Prostate gland (tissue), 2 donors: ENCODE data around the gene NLRP1. TPM values are rescaled to one million over a fixed set of nuclear protein-coding genes. Genes with fewer than 3 reads are reported as not detected.
A peak's percentile ranks its signal among the peaks of the same experiment; 100 is the strongest.

ENCODE experiments used
- DNase-seq: peaks from one replicate; pipeline ENCODE4 v3.0.0-alpha.2; 2019; ENCODE audit warnings: low spot score
- H3K27ac ChIP-seq, 2 donors: fragments of 200-600 bp; sonication (generic); 2 replicates each; pipeline ENCODE4 v1.5.1; 2017 to 2019
- H3K27me3 ChIP-seq: fragments of 200-600 bp; sonication (generic); replicated peaks from 2 replicates; pipeline ENCODE4 v1.5.1; 2019; ENCODE audit not compliant: insufficient read depth
- H3K36me3 ChIP-seq, 2 donors: fragments of 200-600 bp; sonication (generic); 1 replicate in 1 of 2; 2 replicates in 1 of 2; pipeline versions ENCODE4 v1.5.1 to v1.8.1; 2017 to 2019
- H3K4me1 ChIP-seq: fragments of 200-600 bp; sonication (generic); replicated peaks from 2 replicates; pipeline ENCODE4 v1.5.1; 2019
- H3K4me3 ChIP-seq, 2 donors: fragments of 200-600 bp; sonication (generic); 2 replicates each; pipeline ENCODE4 v1.5.1; 2017 to 2019
- H3K9me3 ChIP-seq: fragments of 200-600 bp; sonication (generic); 2 replicates; pipeline ENCODE4 v1.5.1; 2017
- POLR2A ChIP-seq: fragments of 450-650 bp; IDR thresholded peaks from one replicate; pipeline ENCODE4 v1.6.1; 2016; ENCODE audit warnings: antibody characterized with exemption, mild to moderate bottlenecking
- POLR2AphosphoS5 ChIP-seq: sonication (generic); formaldehyde crosslinking; IDR thresholded peaks from one replicate; pipeline ENCODE4 v1.6.1; 2017; ENCODE audit warnings: antibody characterized with exemption
- WGBS: methylation state at CpG from one replicate; pipeline ENCODE4 v1.1.5; 2018; 5-methylcytosine and 5-hydroxymethylcytosine counted together
- intact Hi-C: fragments of 100-400 bp; cut with DNase I; formaldehyde crosslinking; loops from one replicate; pipeline ENCODE4 v1.14.2; 2022
- total RNA-seq, 2 donors: library from RNA; depleted of rRNA; stranded (reverse); fragments of >200 nt; gene quantifications; one replicate each; pipeline ENCODE4 v1.1.0, GENCODE V29; 2016
- TF ChIP-seq, protein P1 (sequence below), 4 experiments: fragments of 200-600 bp in 2 of 4; fragments of 450-650 bp in 2 of 4; sonication (generic) in 2 of 4; IDR thresholded peaks; 1 replicate in 3 of 4; 2 replicates in 1 of 4; pipeline ENCODE4 v1.5.1; 2016 to 2019; ENCODE audit warnings: antibody characterized with exemption in 4 of 4, mild to moderate bottlenecking in 2 of 4, moderate library complexity in 2 of 4

NLRP1 gene
- total RNA-seq, 2 donors from 2014 or later, result 10.7 to 29.9 TPM

DNA sequence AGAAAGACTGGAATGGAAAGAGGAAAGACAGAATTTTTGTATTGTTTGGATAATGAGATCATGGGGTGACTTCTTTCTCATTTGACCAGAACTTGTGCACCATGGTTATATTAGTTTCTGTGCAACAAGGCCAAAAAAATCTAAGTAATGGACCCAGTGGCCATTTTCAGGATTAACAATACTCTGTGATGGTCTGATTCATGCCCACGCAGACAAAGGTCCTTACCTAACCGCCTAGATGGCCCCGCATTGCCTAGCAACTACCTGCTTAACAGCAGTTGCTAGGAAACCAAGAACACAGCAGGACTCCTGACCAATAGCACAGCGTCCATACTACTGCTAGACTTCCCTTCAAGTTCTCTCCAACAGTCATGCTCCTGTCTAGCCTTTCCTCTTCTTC lies 75.5 kb downstream of the NLRP1 start:
- no peaks in the 10 kb centered on the region for H3K4me1 ChIP-seq
- DNase-seq, result no peak
- H3K9me3 ChIP-seq, result no peaks in the 10 kb centered on the region
- TF ChIP-seq POLR2AphosphoS5 (no peak), POLR2A (no peak)
- TF ChIP-seq, protein P1, sequence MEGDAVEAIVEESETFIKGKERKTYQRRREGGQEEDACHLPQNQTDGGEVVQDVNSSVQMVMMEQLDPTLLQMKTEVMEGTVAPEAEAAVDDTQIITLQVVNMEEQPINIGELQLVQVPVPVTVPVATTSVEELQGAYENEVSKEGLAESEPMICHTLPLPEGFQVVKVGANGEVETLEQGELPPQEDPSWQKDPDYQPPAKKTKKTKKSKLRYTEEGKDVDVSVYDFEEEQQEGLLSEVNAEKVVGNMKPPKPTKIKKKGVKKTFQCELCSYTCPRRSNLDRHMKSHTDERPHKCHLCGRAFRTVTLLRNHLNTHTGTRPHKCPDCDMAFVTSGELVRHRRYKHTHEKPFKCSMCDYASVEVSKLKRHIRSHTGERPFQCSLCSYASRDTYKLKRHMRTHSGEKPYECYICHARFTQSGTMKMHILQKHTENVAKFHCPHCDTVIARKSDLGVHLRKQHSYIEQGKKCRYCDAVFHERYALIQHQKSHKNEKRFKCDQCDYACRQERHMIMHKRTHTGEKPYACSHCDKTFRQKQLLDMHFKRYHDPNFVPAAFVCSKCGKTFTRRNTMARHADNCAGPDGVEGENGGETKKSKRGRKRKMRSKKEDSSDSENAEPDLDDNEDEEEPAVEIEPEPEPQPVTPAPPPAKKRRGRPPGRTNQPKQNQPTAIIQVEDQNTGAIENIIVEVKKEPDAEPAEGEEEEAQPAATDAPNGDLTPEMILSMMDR (IDR thresholded peaks at IDR 0.05), result no peak
- H3K27me3 ChIP-seq, result no peaks in the 10 kb centered on the region
- WGBS, result 21% methylated on average over 4 of the region's 4 CpGs
- no peak overlapping the region for H3K27ac ChIP-seq
- no peak overlapping the region for H3K4me3 ChIP-seq
- intact Hi-C loops, result no loop called here
- no peaks in the 10 kb centered on the region for H3K36me3 ChIP-seq

DNA sequence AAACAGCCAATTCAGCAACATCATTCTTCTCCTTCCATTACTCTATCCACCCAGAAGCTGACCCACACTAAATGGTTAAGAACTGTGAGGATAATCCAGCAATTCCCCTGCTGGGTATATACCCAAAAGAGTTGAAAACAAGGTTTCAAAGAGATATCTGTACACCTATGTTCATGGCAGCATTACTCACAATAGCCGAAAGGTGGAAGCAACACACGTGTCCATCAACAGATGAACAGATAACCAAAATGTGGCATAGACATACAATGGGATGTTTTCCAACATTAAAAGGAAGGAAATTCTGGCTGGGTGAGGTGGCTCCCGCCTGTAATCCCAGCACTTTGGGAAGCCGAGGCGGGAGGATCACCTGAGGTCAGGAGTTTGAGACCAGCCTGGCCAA lies 78.0 kb downstream of the NLRP1 start:
- intact Hi-C loops, result no loop called here
- WGBS, result 94% methylated on average over 5 of the region's 5 CpGs
- Histone ChIP-seq H3K4me1 (no peaks in the 10 kb centered on the region), H3K27ac (no peak overlapping the region), H3K4me3 (no peak overlapping the region), H3K27me3 (no peaks in the 10 kb centered on the region), H3K9me3 (no peaks in the 10 kb centered on the region), H3K36me3 (no peaks in the 10 kb centered on the region)
- no peak for DNase-seq
- TF ChIP-seq, protein P1 (IDR thresholded peaks at IDR 0.05), result no peak
- TF ChIP-seq POLR2A, result no peak
- no peak for TF ChIP-seq POLR2AphosphoS5

DNA sequence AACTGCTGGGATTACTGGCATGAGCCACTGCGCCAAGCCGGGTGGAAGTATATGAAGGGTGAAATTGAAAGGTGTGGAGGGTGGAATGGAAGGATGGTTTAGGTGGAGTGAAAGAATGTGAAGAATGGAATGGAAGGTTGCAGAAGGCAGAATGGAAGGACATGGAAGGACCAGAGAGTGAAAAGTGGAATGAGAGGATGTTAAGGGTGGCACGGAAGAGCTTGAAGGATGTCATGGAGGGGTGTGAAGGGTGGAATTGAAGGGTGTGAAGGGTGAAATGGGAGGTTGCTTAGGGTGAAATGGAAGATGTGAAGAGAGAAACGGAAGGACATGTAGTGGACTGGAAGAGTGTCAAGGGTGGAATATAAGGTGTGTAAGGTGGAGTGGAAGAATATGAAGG lies 81.8 kb downstream of the NLRP1 start:
- intact Hi-C loops, result no loop called here
- H3K36me3 ChIP-seq, result no peaks in the 10 kb centered on the region
- no peak overlapping the region for H3K27ac ChIP-seq
- H3K4me3 ChIP-seq, result no peak overlapping the region
- no peaks in the 10 kb centered on the region for H3K9me3 ChIP-seq
- H3K27me3 ChIP-seq, result no peaks in the 10 kb centered on the region
- H3K4me1 ChIP-seq, result no peaks in the 10 kb centered on the region
- no peak for DNase-seq
- WGBS, result 94% methylated on average over 4 of the region's 4 CpGs
- no peak for TF ChIP-seq POLR2AphosphoS5
- TF ChIP-seq, protein P1 (IDR thresholded peaks at IDR 0.05), result no peak
- no peak for TF ChIP-seq POLR2A

DNA sequence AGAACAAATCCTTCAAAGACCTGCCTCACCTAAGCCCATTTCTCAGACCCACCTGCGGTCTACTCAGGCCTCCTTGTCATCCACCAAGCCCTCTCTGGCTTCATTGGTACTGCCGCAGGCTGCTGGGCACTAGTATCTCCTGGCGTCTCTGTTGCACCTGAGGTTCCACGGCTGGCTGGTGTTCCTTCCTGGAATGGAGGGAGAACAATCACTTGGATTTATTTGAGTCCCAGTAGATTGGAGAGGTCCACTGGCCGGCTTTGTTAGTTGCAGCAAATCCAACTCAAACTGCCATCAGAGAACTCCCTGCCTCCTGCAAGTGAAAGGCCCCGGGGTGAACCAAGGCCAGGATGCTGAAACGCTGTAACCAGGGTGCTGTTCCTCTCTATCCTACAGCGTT lies 82.6 kb downstream of the NLRP1 start:
- intact Hi-C loops, result no loop called here
- TF ChIP-seq POLR2AphosphoS5 (no peak), POLR2A (no peak)
- TF ChIP-seq, protein P1 (IDR thresholded peaks at IDR 0.05), result no peak
- no peaks in the 10 kb centered on the region for H3K27me3 ChIP-seq
- no peaks in the 10 kb centered on the region for H3K9me3 ChIP-seq
- no peaks in the 10 kb centered on the region for H3K36me3 ChIP-seq
- DNase-seq, result no peak
- H3K27ac ChIP-seq, result no peak overlapping the region
- no peak overlapping the region for H3K4me3 ChIP-seq
- 82% methylated on average over 8 of the region's 8 CpGs for WGBS
- H3K4me1 ChIP-seq, result no peaks in the 10 kb centered on the region

DNA sequence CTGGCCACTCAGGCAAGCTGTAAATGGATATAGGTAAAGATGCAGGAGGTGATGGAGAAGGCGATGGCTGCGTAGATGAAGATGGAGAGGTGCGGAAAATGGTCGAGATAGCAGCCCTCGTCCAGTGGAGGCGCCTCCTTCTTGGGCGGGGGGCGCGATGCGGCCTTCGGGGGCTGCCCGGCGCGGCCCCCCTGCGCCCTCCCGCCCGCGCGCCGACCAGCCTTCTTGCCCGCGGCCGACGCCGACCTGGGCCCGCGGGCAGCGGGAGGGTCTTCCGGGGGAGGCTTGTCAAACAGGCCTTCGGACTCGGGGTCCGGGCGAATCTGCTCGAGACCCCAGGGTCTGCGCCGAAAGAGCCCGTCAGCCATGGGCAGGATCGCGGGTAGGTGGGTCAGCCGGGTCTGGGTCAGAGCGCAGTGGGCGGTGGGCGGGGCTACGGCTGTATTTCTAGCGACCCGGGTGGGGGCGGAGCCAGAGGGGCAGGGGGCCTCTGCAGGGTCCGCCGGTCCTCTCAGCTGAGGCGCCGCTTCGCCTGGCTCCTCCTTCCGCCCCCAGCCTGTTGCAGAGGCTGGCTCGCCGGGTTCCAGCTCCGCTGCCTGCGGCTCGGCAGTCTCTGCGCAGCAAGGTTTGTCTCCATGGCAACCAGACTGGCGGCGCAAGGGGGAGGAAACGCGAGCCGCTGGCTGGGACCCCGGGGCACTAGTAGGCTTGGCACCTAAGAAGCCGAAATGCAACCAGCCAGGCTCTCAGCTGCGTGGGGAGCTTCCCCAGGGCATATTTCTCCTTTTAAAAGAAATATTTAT lies 83.5 kb downstream of the NLRP1 start:
- Histone ChIP-seq H3K27ac (peak overlapping the region; percentile 28 to 34), H3K4me3 (peak overlapping the region; percentile 41 to 43), H3K4me1 (no peaks in the 10 kb centered on the region), H3K36me3 (no peaks in the 10 kb centered on the region), H3K9me3 (no peaks in the 10 kb centered on the region), H3K27me3 (no peaks in the 10 kb centered on the region)
- intact Hi-C loops, result no loop called here
- peak; percentile 21 for DNase-seq
- TF ChIP-seq, protein P1 (IDR thresholded peaks at IDR 0.05), result no peak
- TF ChIP-seq POLR2A (no peak), POLR2AphosphoS5 (no peak)
- 6% methylated on average over 66 of the region's 67 CpGs for WGBS
